Hindlimb muscle (tissue), 1 donor: ENCODE results near the gene NLGN1. TPM values are rescaled to one million over a fixed set of nuclear protein-coding genes. Genes with fewer than 3 reads are reported as not detected.

Source experiments
- DNase-seq: peaks from one replicate; pipeline ENCODE4 v3.0.0-alpha.2; 2013
- polyA plus RNA-seq: library from polyadenylated mRNA; unstranded; fragments of 120-200 nt; gene quantifications from one replicate; pipeline ENCODE4 v1.2.1, GENCODE V29; 2013; ENCODE audit not compliant: insufficient read length

Gene NLGN1
- polyA plus RNA-seq, 1 donor, result 1.0 TPM

- no peak for DNase-seq
Observed at GRCh38 chr3:174102274-174102673, 704.7 kb downstream of the NLGN1 start.

- DNase-seq, result no peak
Observed at GRCh38 chr3:174102866-174103265, 705.3 kb downstream of the NLGN1 start.

- no peak for DNase-seq
Observed at GRCh38 chr3:174110761-174111160, 713.2 kb downstream of the NLGN1 start.

GRCh38 chr3:174111776-174112175 is 714.2 kb downstream of the NLGN1 start:
- peak; percentile 13 for DNase-seq

DNA sequence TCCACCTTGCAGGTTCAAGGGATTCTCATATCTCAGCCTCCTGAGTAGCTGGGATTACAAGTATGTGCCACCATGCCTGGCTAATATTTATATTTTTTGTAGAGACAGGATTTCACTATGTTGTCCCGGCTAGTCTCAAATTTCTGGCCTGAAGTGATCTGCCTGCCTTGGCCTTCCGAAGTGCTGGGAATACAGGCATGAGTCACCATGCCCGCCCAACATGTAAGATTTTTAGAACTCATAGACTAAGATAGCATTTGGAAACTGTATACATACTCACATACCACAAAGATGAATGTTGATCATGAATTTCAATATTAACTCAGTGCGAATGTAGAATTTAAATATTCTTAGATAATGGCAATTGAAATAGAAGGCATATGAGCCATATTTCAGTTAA is 718.9 kb downstream of the NLGN1 start:
- DNase-seq, result no peak

- DNase-seq, result no peak
Observed at GRCh38 chr3:174120997-174121396, 723.5 kb downstream of the NLGN1 start.

DNA sequence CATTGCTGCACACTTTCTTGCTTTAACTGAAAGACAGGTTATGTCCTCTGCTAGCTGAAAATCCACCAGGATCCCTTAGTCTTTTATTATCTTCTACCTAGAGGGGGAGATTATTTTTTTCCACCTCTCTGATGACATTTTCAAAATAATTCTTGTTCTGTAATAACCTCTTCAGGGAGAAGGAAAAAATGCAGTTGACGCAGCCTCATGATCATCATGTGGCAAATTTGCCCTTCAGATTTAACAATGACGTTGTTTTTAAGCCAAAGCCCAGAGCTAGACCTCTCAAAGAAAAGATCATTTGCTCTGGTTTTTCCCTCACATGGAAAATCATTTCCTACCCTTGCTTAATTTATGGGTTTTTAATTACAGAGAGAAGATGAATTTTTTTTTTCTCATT is 724.9 kb downstream of the NLGN1 start:
- DNase-seq, result no peak

GRCh38 chr3:174125267-174125824 is 727.8 kb downstream of the NLGN1 start:
- no peak for DNase-seq

- DNase-seq, result no peak
Observed at GRCh38 chr3:174126990-174127758, 729.6 kb downstream of the NLGN1 start.

DNA sequence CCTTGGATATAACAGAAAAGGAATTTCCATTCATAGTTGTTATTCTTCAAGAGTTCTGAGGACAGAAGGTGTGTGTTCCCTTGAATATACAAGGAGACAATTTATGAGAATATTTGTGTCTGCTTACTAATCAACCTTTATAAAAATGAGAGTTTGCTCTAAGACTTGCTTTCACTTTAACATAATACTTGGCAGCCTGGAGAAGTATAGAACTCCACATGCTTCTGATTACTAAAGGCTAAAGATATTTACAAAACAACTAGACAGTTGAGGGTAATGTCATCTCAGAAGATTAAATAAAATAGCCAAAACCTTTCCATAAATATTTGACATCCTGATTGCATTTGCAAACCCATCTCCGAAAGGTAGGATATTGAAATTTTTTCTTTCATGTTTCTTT is 734.5 kb downstream of the NLGN1 start:
- DNase-seq, result no peak

GRCh38 chr3:174132421-174133042 is 735.0 kb downstream of the NLGN1 start:
- no peak for DNase-seq

DNA sequence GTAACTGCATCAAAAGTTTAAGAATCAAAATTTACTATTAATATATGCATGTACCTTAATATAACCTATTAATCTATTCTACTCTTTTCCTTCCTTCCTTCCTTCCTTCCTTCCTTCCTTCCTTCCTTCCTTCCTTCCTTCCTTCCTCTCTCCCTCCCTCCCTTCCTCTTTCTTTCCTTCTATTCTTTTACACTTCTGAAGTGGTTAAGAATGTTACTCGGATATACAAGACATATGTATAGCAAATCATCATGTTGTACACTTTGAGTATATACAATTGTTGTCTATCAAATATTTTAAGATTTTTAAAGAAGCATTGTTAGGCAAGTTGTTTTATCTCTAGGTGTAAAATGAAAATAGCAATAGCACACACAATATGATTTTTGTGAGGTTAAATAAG is 748.5 kb downstream of the NLGN1 start:
- no peak for DNase-seq

DNA sequence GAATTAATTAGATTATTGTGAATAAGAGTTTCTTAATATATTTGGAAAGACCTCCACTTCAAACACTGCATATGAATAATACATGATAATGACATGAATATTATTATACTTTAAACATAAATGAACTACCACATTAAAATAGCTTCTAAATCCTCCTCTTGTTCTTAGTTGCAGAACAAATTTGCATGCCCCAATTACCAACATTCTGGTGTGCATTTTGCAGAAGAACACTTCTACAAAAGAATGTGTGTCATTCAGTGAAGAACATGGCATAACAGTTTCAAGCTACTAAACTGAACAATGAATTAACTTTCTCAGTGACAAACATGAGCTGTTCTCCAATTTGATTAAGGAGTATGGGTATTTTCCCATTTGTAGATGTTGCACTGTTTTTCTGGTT is 750.3 kb downstream of the NLGN1 start:
- DNase-seq, result no peak

DNA sequence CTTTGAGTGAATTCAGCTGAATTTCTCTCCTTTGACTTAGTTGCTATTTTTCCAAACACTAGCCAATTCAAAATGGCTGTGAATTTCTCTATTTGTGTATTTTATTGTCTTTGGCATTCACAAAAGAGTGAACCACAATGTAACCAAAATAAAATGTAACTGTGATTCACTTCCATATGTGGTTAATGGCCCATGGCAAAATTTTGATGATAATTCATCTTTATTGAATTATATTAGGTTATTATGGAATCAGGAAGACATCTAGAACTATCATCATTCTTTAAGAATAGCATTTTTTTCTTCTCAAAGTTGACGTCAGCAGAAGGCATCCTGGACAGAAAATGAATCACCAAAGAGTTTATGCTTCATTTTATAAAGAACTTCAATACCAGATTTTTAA is 756.3 kb downstream of the NLGN1 start:
- DNase-seq, result no peak

GRCh38 chr3:174156200-174156599 is 758.7 kb downstream of the NLGN1 start:
- DNase-seq, result peak; percentile 11

DNA sequence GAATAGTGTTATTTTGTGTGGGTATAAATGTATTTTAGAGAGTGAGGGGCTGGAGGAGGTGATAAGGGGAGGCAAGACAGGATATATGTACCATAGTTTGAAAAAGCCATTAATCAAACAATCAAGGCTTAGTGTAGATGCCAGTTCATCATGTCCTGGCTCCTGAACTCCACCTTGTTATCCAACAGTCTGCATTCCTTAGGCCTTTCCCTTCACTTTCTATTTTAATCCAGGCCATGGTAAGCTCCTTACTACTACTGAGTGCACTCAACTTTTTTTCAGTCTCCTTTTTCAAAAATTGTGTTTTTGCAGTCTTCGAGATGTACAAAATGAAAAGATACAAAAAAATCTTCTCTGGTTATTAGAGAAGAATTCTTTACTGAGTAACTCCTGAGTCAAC is 761.1 kb downstream of the NLGN1 start:
- DNase-seq, result no peak

DNA sequence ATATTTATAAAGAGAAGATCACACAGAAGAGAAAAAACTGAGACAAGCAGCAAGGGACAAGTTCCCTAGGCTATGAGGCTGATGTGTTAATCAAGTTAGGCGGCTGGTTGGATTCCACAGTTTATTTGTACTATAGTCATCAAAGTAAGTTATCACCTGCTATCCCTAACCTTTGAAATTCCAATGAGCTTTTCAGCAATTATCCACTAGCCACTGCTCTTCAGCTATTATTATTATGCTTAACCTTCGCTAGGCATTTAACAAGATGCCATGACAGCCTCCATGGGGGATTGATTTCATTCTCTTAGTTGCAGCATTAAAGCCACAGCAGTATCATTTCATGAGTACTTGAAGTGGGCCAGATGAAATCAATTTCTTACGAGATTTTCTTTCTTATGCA is 762.1 kb downstream of the NLGN1 start:
- DNase-seq, result no peak

DNA sequence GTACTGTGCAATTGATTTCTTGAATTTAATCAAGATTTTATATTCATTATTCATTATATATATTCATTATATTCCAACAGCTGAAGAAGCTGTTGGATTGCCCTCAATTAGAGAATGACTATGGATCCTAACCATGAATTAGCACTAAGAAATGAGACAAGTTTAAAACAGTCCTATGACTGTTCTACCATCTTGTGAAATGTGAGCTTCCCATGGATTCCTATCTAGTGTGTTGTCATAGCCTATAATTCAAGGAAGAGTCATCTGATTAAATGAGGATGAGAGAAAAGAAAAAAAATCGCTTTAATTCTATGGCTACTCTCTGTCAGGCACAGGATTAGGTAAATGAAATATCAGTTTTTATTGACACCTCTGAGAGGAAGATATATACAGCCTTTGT is 765.0 kb downstream of the NLGN1 start:
- no peak for DNase-seq

DNA sequence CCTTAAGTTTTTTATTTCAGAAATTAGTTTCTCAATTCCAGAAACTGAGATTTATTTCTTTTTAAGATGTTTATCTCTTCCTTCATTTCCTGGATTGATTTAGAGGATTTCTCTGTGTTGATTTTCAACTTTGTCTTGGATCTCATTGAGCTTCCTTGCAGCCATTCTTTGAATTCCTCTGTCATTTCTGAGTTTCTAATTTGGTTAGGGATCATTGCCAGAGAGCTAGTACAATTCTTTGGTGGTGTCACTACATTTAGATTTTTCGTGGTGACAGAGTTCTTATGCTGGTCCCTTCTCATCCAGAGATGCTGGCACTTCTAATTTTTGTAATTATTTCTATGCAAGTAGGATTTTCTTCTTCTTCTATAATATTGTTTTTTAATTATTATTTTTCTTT is 770.5 kb downstream of the NLGN1 start:
- no peak for DNase-seq

GRCh38 chr3:174168538-174169254 is 771.2 kb downstream of the NLGN1 start:
- DNase-seq, result no peak

DNA sequence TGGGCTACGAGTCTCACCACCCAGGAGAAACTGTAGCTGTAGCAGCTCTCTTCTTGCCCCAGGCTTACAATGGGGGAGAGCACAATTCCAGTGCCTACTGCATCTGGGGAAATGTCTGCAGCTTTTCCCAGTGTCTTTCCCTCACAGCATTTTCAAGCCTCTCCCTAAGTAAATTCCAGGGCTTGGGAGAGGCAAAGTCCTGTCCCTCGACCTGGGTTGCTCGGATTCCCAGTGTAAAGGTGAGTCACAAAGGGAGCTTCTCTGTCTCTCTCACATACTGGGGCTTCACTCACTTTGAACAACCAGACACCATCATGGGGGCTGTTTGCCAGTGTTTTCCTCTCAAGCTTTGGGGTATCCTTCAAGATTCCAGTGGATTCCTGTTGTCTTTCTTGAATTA is 772.2 kb downstream of the NLGN1 start:
- no peak for DNase-seq

DNA sequence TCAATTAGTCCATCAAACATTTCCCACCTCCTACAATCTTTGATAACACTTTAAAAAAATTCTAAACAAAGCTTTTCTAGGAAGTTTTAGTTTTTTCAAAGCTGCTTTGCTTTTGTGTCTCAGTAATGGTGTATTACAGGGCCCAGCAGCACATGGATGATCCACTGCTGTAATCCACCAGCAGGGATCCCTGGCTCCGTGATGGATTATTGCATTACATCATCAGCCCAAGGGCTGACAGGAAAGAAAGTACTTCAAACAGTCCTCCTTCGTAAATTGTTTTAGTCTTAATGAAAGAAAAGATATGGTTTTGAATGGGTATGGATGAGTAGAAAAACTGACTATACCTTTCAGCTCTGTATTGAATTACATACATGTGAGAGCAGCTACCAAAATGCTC is 772.7 kb downstream of the NLGN1 start:
- DNase-seq, result no peak

DNA sequence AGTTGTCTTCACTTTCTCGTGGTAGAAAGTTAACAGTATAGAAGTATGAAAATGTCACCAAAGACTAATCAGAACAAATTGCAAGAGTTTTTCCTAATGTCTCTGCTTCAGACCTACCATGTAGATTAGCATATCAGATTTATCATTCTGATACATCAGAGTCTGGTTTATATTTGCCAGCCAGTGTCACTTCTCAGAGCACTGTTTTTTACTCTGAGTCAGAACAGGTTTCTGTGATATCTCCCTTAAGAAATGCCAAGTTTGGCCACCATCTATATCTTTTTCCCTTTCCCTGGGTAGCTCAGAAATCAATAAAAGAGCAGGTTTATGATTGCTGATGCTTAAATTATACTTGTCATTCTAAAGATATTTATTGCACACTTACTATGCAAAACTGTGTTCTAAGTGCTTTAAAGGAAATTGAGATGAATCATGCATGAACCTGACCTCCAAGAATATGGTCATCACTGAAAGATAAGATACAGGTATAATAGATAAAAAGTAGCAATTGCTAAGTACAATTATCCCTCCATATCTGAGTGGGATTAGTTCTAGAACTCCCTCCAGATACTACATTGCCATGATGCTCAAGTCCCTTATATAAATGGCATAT is 788.9 kb downstream of the NLGN1 start:
- no peak for DNase-seq
